K562 (cell line): ENCODE results near the gene ASPRV1. TPM values are rescaled to one million over a fixed set of nuclear protein-coding genes. Genes with fewer than 3 reads are reported as not detected.

Experiments
- ATAC-seq: fragments of 200-7000 bp; cut with Tn5 transposase; 3 replicates; pipeline ENCODE4 v1.9.1; 2020; ENCODE audit warnings: moderate library complexity
- BruUV-seq: library from RNA; stranded (reverse); fragments of 400-500 nt; replicated peaks from 2 replicates; lab custom pipeline; 2021; lab: Mats Ljungman, UMichigan
- CTCF ChIA-PET: fragments of 300-600 bp; formaldehyde crosslinking; extraction: SDS; loops from one replicate; lab custom pipeline; 2021; ENCODE audit warnings: low intra/inter-chr PET ratio; lab: Yijun Ruan, JAX
- POLR2A ChIA-PET: fragments of 300-600, 350-650 bp; sonication (Branson Sonifier 250); formaldehyde crosslinking; extraction: SDS; loops from one replicate; lab custom pipeline; 2021; ENCODE audit warnings: antibody characterized with exemption, inconsistent platforms; lab: Yijun Ruan, JAX
- DNase-seq, 4 experiments: peaks; one replicate each; pipeline versions ENCODE4 v3.0.0 to v3.0.0-alpha.2; 2011 to 2018; ENCODE audit warnings: low spot score in 3 of 4, mixed read lengths in 3 of 4; ENCODE audit errors: extremely low read depth in 1 of 4
- FAIRE-seq: peaks from 2 replicates; lab custom pipeline; 2011; peaks lifted over from hg19 to GRCh38; lab: Jason Lieb, UNC
- H2AFZ ChIP-seq: 2 replicates; pipeline ENCODE4 v1.6.0; 2011; ENCODE audit warnings: low read depth, low read length, control low read depth, inconsistent platforms
- H3K27ac ChIP-seq: fragments of 200-600 bp; 3 replicates; pipeline ENCODE4 v1.8.0; 2011; ENCODE audit warnings: low read depth, mild to moderate bottlenecking, control low read depth, inconsistent platforms, low read length, moderate library complexity, mixed read lengths; ENCODE audit errors: extremely low read depth
- H3K27me3 ChIP-seq, 2 experiments: fragments of 300-600 bp in 1 of 2; 2 replicates in 1 of 2; 3 replicates in 1 of 2; pipeline versions ENCODE4 v1.6.0 to v1.8.0; 2011; ENCODE audit warnings: inconsistent platforms in 2 of 2, low read length in 2 of 2, mild to moderate bottlenecking in 1 of 2, mixed read lengths in 1 of 2, moderate library complexity in 1 of 2; ENCODE audit not compliant: control insufficient read depth in 2 of 2, insufficient read depth in 2 of 2
- H3K36me3 ChIP-seq: fragments of 300-600 bp; 3 replicates; pipeline ENCODE4 v1.8.0; 2011; ENCODE audit warnings: mild to moderate bottlenecking, low read length, inconsistent platforms; ENCODE audit not compliant: control insufficient read depth, insufficient read depth
- H3K4me1 ChIP-seq, 2 experiments: fragments of 200-600 bp in 1 of 2; replicated peaks in 1 of 2; 2 replicates in 1 of 2; 3 replicates in 1 of 2; pipeline versions ENCODE4 v1.5.1 to v1.8.0; 2011; ENCODE audit warnings: inconsistent platforms in 2 of 2, low read length in 2 of 2, mild to moderate bottlenecking in 1 of 2, mixed read lengths in 1 of 2, moderate library complexity in 1 of 2; ENCODE audit not compliant: control insufficient read depth in 2 of 2, insufficient read depth in 2 of 2
- H3K4me2 ChIP-seq: 2 replicates; pipeline ENCODE4 v1.6.1; 2011; ENCODE audit warnings: low read length, control low read depth, inconsistent platforms, mixed read lengths; ENCODE audit not compliant: insufficient read depth
- H3K4me3 ChIP-seq: fragments of 200-600 bp; sonication (generic), shearing (Covaris generic); 2 replicates; pipeline ENCODE4 v1.5.1; 2016; ENCODE audit warnings: control low read depth, inconsistent platforms
- H3K79me2 ChIP-seq: fragments of 200-600 bp; 3 replicates; pipeline ENCODE4 v1.8.0; 2011; ENCODE audit warnings: low read length, inconsistent platforms; ENCODE audit not compliant: control insufficient read depth, insufficient read depth
- H3K9ac ChIP-seq, 2 experiments: 2 replicates each; pipeline versions ENCODE4 v1.6.0 to v1.6.1; 2011; ENCODE audit warnings: low read depth in 2 of 2, low read length in 2 of 2, control low read depth in 1 of 2, inconsistent platforms in 1 of 2, mild to moderate bottlenecking in 1 of 2, mixed read lengths in 1 of 2; ENCODE audit not compliant: insufficient read depth in 1 of 2
- H3K9me1 ChIP-seq: one replicate; pipeline ENCODE4 v1.6.0; 2011; ENCODE audit warnings: inconsistent platforms, mild to moderate bottlenecking, low read length, moderate library complexity; ENCODE audit not compliant: control insufficient read depth, insufficient read depth
- H3K9me3 ChIP-seq: replicated peaks from 2 replicates; pipeline ENCODE4 v1.5.1; 2011; ENCODE audit warnings: low read depth, low read length, inconsistent platforms; ENCODE audit not compliant: control insufficient read depth, insufficient read depth
- H4K20me1 ChIP-seq: replicated peaks from 2 replicates; pipeline ENCODE4 v1.6.1; 2011; ENCODE audit warnings: low read length, inconsistent platforms, mixed read lengths; ENCODE audit not compliant: control insufficient read depth, insufficient read depth
- CEBPB ChIP-seq: fragments of 450-650 bp; IDR thresholded peaks from 2 replicates; pipeline ENCODE4 v1.6.1; 2016; ENCODE audit warnings: missing genetic modification characterization, missing compliant biosample characterization
- CEBPG ChIP-seq, 3 experiments: fragments of 200-800 bp in 1 of 3; sonication (Bioruptor generic) in 1 of 3; sonication (generic) in 1 of 3; formaldehyde crosslinking in 1 of 3; IDR thresholded peaks in 2 of 3; conservative IDR thresholded peaks in 1 of 3; 2 replicates each; pipeline versions ENCODE4 v1.6.1 to v1.8.0; 2016 to 2022; ENCODE audit warnings: missing compliant biosample characterization in 2 of 3, missing genetic modification characterization in 2 of 3, mild to moderate bottlenecking in 1 of 3, missing genetic modification reagents in 1 of 3
- HMGN3 ChIP-seq: IDR thresholded peaks from 2 replicates; pipeline ENCODE4 v1.6.1; 2011; ENCODE audit warnings: borderline replicate concordance, low read depth, mild to moderate bottlenecking, mixed read lengths, low read length; ENCODE audit not compliant: insufficient read length; ENCODE audit errors: extremely low read depth
- PCBP2 ChIP-seq: fragments of 200-400 bp; formaldehyde crosslinking; IDR thresholded peaks from 2 replicates; pipeline ENCODE4 v1.6.1; 2018; ENCODE audit warnings: low read length, low read depth, mild to moderate bottlenecking, moderate library complexity; ENCODE audit not compliant: poor library complexity, severe bottlenecking
- THRAP3 ChIP-seq: fragments of 450-650 bp; IDR thresholded peaks from 2 replicates; pipeline ENCODE4 v1.6.1; 2016; ENCODE audit warnings: mild to moderate bottlenecking, inconsistent platforms, borderline replicate concordance
- ZC3H4 ChIP-seq: sonication (generic); formaldehyde crosslinking; IDR thresholded peaks from 2 replicates; pipeline ENCODE4 v1.9.0; 2021; ENCODE audit warnings: missing genetic modification reagents, borderline replicate concordance
- WGBS: fragments of 100-300 bp; shearing (Covaris generic); methylation state at CpG from one replicate; pipeline ENCODE4 v1.1.6; 2016; ENCODE audit warnings: low coverage, mixed read lengths; ENCODE audit not compliant: insufficient coverage; ENCODE audit errors: missing lambda C conversion rate; 5-methylcytosine and 5-hydroxymethylcytosine counted together
- in situ Hi-C: fragments of 300-500 bp; cut with MboI; formaldehyde crosslinking; loops from 4 replicates; pipeline ENCODE4 v1.15.0; 2018; ENCODE audit warnings: inconsistent platforms, mixed read lengths
- intact Hi-C: fragments of 100-400 bp; cut with micrococcal nuclease; formaldehyde crosslinking; loops from 2 replicates; pipeline ENCODE4 v1.14.2; 2022
- polyA plus RNA-seq, 8 experiments: library from polyadenylated mRNA; depleted of rRNA in 4 of 8; stranded (reverse) in 5 of 8; unstranded in 3 of 8; fragments of >200 nt; fragmentation: Nextera tagmentation in 2 of 8; fragmentation: Illumina TruSeq in 1 of 8; extraction: Ambion mirVana in 2 of 8; extraction: Trizol in 1 of 8; gene quantifications; 2 replicates each; pipeline versions ENCODE4 v1.2.1 to v1.2.3, GENCODE V29; 2011 to 2014; ENCODE audit warnings: inconsistent platforms in 1 of 8, missing spikeins in 1 of 8
- total RNA-seq, 7 experiments: library from RNA; depleted of rRNA in 6 of 7; stranded (reverse); fragments of >200 nt in 6 of 7; fragmentation: Illumina TruSeq in 2 of 7; extraction: Trizol in 2 of 7; gene quantifications; 2 replicates each; pipeline versions ENCODE4 v1.2.1 to v1.2.3, GENCODE V29; 2011 to 2021; ENCODE audit warnings: low replicate concordance in 1 of 7
- TF ChIP-seq, protein P1 (sequence below), 3 experiments: fragments of 200-800 bp in 1 of 3; fragments of 250-450 bp in 1 of 3; fragments of 450-650 bp in 1 of 3; sonication (Bioruptor Pico) in 1 of 3; sonication (Bioruptor generic) in 1 of 3; formaldehyde crosslinking in 1 of 3; IDR thresholded peaks; 2 replicates each; pipeline versions ENCODE4 v1.6.1 to v1.8.0; 2016 to 2022; ENCODE audit warnings: mild to moderate bottlenecking in 2 of 3, missing genetic modification characterization in 2 of 3, missing compliant biosample characterization in 1 of 3, moderate library complexity in 1 of 3

The ASPRV1 gene
- total and polyA plus RNA-seq, 9 of the 15 experiments (the other 6 are each of a cell fraction or from before 2014, with no cell fraction given) = 0.17 to 0.72 (median 0.47) TPM; not detected in 1

DNA sequence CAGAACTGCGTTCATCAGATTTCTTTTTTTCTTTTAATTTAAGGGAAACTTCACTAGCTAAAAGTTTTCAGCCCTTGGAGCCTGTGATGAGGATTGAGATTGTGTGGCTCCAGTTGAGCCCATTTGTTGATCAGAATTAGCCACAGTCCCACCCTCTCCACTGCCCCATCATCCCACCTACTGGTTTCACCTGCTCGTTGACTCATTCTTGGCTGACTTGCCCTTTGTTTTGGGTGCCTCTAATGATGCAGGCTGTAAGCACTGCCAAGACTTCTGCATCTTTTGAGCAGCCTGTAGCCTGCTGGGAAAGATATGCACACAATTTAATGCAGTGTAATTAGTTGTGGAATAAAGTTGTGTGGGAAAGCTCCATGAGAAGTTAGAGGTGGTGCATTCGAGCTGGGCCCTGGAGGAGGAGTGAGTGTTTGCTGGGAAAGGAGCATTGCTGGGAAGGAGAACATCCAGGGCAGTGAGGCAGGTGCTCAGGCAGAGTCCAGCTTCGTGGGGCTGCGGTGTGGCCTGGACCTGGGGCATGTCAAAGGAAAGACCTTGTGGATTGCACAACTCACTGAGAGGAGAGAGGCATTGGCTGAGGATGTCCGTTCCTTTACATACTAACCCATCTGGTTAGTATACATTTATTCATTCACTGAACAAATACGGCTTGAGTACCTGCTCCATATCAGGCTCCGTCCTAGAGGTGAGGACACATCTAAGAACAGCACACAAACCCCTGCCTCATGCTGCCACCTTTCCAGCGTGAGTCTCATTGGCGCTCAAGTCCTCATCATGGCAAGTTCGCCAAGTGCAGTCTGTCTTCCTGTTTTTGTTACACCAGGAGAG lies 18.2 kb downstream of the ASPRV1 start:
- WGBS = 75% methylated on average over 11 of the region's 11 CpGs
- Histone ChIP-seq H3K4me3 (no peak overlapping the region), H3K36me3 (peaks cover 54% of the 10 kb centered on the region), H3K27me3 (no peaks in the 10 kb centered on the region), H3K27ac (no peak overlapping the region; the same call in 2 of the 3 replicates), H3K9me1 (no peaks in the 10 kb centered on the region), H3K4me1 (peaks cover 15 to 35% of the 10 kb centered on the region in 2 experiments), H3K9me3 (no peaks in the 10 kb centered on the region), H3K9ac (no peak overlapping the region), H4K20me1 (no peaks in the 10 kb centered on the region), H3K79me2 (no peaks in the 10 kb centered on the region), H2AFZ (no peak overlapping the region), H3K4me2 (no peak overlapping the region)
- no TSS peak for BruUV-seq
- FAIRE-seq = no peak
- in situ Hi-C loops (no loop called here), intact Hi-C loops (no loop called here)
- ATAC-seq = no peak; the same call in 2 of the 3 replicates
- TF ChIP-seq CEBPB (peak; percentile 70), ZC3H4 (CRISPR knock-in tag) (no peak), CEBPG (CRISPR knock-in tag; IDR thresholded peaks at IDR 0.05) (0 out of 2 replicates have a peak, but pooled peaks have one; percentile 36), CEBPG (tag; conservative IDR thresholded peaks at IDR 0.05 in 1 of 2, IDR thresholded peaks at IDR 0.05 in 1 of 2) (peak in 1 of 2 experiments; percentile 64; a peak in 1 of 4 replicates), THRAP3 (no peak), HMGN3 (no peak), PCBP2 (no peak)
- TF ChIP-seq, protein P1, sequence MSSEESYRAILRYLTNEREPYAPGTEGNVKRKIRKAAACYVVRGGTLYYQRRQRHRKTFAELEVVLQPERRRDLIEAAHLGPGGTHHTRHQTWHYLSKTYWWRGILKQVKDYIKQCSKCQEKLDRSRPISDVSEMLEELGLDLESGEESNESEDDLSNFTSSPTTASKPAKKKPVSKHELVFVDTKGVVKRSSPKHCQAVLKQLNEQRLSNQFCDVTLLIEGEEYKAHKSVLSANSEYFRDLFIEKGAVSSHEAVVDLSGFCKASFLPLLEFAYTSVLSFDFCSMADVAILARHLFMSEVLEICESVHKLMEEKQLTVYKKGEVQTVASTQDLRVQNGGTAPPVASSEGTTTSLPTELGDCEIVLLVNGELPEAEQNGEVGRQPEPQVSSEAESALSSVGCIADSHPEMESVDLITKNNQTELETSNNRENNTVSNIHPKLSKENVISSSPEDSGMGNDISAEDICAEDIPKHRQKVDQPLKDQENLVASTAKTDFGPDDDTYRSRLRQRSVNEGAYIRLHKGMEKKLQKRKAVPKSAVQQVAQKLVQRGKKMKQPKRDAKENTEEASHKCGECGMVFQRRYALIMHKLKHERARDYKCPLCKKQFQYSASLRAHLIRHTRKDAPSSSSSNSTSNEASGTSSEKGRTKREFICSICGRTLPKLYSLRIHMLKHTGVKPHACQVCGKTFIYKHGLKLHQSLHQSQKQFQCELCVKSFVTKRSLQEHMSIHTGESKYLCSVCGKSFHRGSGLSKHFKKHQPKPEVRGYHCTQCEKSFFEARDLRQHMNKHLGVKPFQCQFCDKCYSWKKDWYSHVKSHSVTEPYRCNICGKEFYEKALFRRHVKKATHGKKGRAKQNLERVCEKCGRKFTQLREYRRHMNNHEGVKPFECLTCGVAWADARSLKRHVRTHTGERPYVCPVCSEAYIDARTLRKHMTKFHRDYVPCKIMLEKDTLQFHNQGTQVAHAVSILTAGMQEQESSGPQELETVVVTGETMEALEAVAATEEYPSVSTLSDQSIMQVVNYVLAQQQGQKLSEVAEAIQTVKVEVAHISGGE (CRISPR knock-in tag; IDR thresholded peaks at IDR 0.05) = no peak
- DNase-seq = no peak
- ChIA-PET POLR2A (interaction anchor here (0.6 to 1.9 kb wide), 6 partner anchors 8 to 582 kb away, joined by 3 to 8 read pairs (median 4); no protein-coding TSS in a partner anchor), CTCF (no interaction called here)
